Measurements from ENCODE around the gene NBAS.

DNA sequence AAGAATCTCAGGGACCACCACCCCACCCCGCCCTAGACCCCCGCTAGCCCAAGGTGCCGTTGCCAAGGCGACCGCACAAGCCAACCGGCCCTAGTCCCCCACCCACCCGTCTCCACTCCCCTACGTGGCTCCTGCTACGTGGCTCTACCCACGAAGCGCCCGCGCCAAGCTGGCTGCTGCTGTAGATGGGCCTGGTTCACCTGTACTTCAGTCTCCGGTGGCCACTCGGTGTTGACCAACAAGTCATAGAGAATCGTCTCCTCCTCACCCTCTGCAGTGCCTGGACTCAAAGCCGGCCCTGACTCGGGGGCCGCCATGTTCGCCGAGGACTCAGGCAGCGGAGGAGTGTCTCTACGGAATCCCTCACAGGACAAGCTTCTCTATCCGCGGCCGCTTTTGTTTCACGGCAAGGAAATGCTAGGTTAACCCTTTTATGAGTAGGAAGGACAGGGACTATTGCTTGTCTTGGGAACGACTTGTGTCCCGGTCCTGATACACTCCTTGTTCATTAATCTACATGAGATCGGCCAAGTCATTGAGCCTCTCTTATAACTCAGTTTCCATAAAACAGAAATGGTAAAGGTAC is at the start of gene NBAS:
- TF ChIP-seq, protein P1, sequence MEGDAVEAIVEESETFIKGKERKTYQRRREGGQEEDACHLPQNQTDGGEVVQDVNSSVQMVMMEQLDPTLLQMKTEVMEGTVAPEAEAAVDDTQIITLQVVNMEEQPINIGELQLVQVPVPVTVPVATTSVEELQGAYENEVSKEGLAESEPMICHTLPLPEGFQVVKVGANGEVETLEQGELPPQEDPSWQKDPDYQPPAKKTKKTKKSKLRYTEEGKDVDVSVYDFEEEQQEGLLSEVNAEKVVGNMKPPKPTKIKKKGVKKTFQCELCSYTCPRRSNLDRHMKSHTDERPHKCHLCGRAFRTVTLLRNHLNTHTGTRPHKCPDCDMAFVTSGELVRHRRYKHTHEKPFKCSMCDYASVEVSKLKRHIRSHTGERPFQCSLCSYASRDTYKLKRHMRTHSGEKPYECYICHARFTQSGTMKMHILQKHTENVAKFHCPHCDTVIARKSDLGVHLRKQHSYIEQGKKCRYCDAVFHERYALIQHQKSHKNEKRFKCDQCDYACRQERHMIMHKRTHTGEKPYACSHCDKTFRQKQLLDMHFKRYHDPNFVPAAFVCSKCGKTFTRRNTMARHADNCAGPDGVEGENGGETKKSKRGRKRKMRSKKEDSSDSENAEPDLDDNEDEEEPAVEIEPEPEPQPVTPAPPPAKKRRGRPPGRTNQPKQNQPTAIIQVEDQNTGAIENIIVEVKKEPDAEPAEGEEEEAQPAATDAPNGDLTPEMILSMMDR (IDR thresholded peaks at IDR 0.05; ENCODE audit: poor library complexity, severe bottlenecking): no peak
- no peak for TF ChIP-seq EZH2 (IDR thresholded peaks at IDR 0.05; ENCODE audit: borderline replicate concordance, insufficient read depth, low read length, poor library complexity, severe bottlenecking)
- TF ChIP-seq POLR2AphosphoS5 (IDR thresholded peaks at IDR 0.05): peak; percentile 69
- peak; percentile 75 for TF ChIP-seq MXI1 (conservative IDR thresholded peaks at IDR 0.05; ENCODE audit: poor library complexity, severe bottlenecking)
- TF ChIP-seq EP300 (conservative IDR thresholded peaks at IDR 0.05; ENCODE audit: poor library complexity, severe bottlenecking): peak; percentile 28
- TF ChIP-seq, protein P2, sequence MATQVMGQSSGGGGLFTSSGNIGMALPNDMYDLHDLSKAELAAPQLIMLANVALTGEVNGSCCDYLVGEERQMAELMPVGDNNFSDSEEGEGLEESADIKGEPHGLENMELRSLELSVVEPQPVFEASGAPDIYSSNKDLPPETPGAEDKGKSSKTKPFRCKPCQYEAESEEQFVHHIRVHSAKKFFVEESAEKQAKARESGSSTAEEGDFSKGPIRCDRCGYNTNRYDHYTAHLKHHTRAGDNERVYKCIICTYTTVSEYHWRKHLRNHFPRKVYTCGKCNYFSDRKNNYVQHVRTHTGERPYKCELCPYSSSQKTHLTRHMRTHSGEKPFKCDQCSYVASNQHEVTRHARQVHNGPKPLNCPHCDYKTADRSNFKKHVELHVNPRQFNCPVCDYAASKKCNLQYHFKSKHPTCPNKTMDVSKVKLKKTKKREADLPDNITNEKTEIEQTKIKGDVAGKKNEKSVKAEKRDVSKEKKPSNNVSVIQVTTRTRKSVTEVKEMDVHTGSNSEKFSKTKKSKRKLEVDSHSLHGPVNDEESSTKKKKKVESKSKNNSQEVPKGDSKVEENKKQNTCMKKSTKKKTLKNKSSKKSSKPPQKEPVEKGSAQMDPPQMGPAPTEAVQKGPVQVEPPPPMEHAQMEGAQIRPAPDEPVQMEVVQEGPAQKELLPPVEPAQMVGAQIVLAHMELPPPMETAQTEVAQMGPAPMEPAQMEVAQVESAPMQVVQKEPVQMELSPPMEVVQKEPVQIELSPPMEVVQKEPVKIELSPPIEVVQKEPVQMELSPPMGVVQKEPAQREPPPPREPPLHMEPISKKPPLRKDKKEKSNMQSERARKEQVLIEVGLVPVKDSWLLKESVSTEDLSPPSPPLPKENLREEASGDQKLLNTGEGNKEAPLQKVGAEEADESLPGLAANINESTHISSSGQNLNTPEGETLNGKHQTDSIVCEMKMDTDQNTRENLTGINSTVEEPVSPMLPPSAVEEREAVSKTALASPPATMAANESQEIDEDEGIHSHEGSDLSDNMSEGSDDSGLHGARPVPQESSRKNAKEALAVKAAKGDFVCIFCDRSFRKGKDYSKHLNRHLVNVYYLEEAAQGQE (IDR thresholded peaks at IDR 0.05; ENCODE audit: borderline replicate concordance): peak; percentile 97
- no peak for TF ChIP-seq RAD21 (conservative IDR thresholded peaks at IDR 0.05)
- TF ChIP-seq TAF1 (IDR thresholded peaks at IDR 0.05; ENCODE audit: low read depth): peak; percentile 77

Data from neural cell (in vitro differentiated cells).